SU-DHL-6 (cell line): ENCODE data around the gene PGLYRP3.

Source experiments
- H2AFZ ChIP-seq: fragments of 200-600 bp; sonication (generic); 2 replicates; pipeline ENCODE4 v1.6.1; 2014; ENCODE audit warnings: low read depth, mild to moderate bottlenecking, moderate library complexity, mixed read lengths, antibody characterized with exemption, low read length; ENCODE audit not compliant: severe bottlenecking
- H3F3A ChIP-seq: fragments of 200-600 bp; shearing (Covaris generic); 2 replicates; pipeline ENCODE4 v1.6.0; 2016; ENCODE audit warnings: antibody characterized with exemption, mild to moderate bottlenecking; ENCODE audit not compliant: insufficient read depth
- H3K27ac ChIP-seq: fragments of 200-600 bp; sonication (generic); 2 replicates; pipeline ENCODE4 v1.5.1; 2016; ENCODE audit warnings: low read depth, mild to moderate bottlenecking, low read length, moderate library complexity, mixed read lengths
- H3K27me3 ChIP-seq: fragments of 200-600 bp; sonication (generic), shearing (Covaris generic); 2 replicates; pipeline ENCODE4 v1.6.0; 2014; ENCODE audit warnings: mild to moderate bottlenecking, low read length
- H3K36me3 ChIP-seq: fragments of 200-600 bp; sonication (generic); 2 replicates; pipeline ENCODE4 v1.6.1; 2014; ENCODE audit warnings: mild to moderate bottlenecking, low read length, mixed read lengths
- H3K4me2 ChIP-seq: fragments of 300-600, 200-600 bp; shearing (Covaris generic), sonication (generic); 2 replicates; pipeline ENCODE4 v1.6.0; 2014; ENCODE audit warnings: low read length, low read depth, mild to moderate bottlenecking; ENCODE audit not compliant: poor library complexity, severe bottlenecking
- H3K4me3 ChIP-seq: fragments of 200-600 bp; sonication (generic); 2 replicates; pipeline ENCODE4 v1.5.1; 2014; ENCODE audit warnings: antibody characterized with exemption, low read length, mild to moderate bottlenecking, mixed read lengths; ENCODE audit not compliant: insufficient read depth, poor library complexity, severe bottlenecking
- H3K79me2 ChIP-seq: fragments of 200-600 bp; sonication (generic); 2 replicates; pipeline ENCODE4 v1.6.1; 2014; ENCODE audit warnings: mild to moderate bottlenecking, low read length, moderate library complexity; ENCODE audit not compliant: insufficient read depth
- H3K9ac ChIP-seq: fragments of 200-600 bp; sonication (generic); 2 replicates; pipeline ENCODE4 v1.7.0; 2014; ENCODE audit warnings: mild to moderate bottlenecking, low read length
- H3K9me2 ChIP-seq: fragments of 200-600 bp; sonication (generic); replicated peaks from 2 replicates; pipeline ENCODE4 v1.6.1; 2014; ENCODE audit warnings: low read length; ENCODE audit not compliant: insufficient read depth
- H3K9me3 ChIP-seq: fragments of 200-600 bp; sonication (generic); 2 replicates; pipeline ENCODE4 v1.6.1; 2014; ENCODE audit warnings: low read length, mixed read lengths; ENCODE audit not compliant: insufficient read depth
- H4K20me1 ChIP-seq: fragments of 200-600 bp; sonication (generic); 2 replicates; pipeline ENCODE4 v1.6.1; 2014; ENCODE audit warnings: low read depth, mild to moderate bottlenecking, antibody characterized with exemption, low read length, moderate library complexity, mixed read lengths
- EZH2phosphoT487 ChIP-seq: fragments of 200-600 bp; sonication (generic), shearing (Covaris generic); conservative IDR thresholded peaks from 2 replicates; pipeline ENCODE4 v1.6.1; 2018; ENCODE audit warnings: mild to moderate bottlenecking, antibody characterized with exemption, low read length, moderate library complexity, mixed read lengths
- TF ChIP-seq, protein P1 (sequence below): fragments of 200-600 bp; sonication (generic); IDR thresholded peaks from one replicate; pipeline ENCODE4 v1.5.1; 2017; ENCODE audit warnings: antibody characterized with exemption, mild to moderate bottlenecking, low read length, moderate library complexity; ENCODE audit not compliant: insufficient read depth, poor library complexity, severe bottlenecking

Gene PGLYRP3

DNA sequence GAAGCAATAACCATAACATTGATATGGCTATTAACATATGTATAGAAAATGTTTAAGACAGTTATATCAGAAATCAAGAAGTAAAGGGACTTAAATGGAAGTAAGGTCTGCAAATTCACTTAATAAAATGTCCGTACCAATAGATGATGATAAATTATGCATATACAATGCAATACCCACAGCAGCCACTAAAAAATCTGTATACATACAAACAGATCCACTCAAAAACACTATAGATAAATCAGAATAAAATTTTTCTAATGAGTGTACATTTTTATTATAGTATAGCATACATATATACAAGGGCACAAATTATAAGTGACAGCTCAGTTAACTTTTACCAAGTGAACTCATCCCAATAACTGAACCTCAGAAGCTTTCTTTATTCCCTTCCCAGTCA, 47.3 kb downstream of the PGLYRP3 start:
- Histone ChIP-seq H3K79me2 (no peaks in the 10 kb centered on the region), H3K4me2 (no peak overlapping the region), H3K4me3 (no peak overlapping the region), H3K9me2 (no peaks in the 10 kb centered on the region), H3F3A (no peaks in the 10 kb centered on the region), H3K27ac (no peak overlapping the region), H2AFZ (no peak overlapping the region), H3K36me3 (no peaks in the 10 kb centered on the region), H4K20me1 (no peaks in the 10 kb centered on the region), H3K9me3 (no peaks in the 10 kb centered on the region), H3K9ac (no peak overlapping the region), H3K27me3 (no peaks in the 10 kb centered on the region)
- TF ChIP-seq EZH2phosphoT487 = no peak
- TF ChIP-seq, protein P1, sequence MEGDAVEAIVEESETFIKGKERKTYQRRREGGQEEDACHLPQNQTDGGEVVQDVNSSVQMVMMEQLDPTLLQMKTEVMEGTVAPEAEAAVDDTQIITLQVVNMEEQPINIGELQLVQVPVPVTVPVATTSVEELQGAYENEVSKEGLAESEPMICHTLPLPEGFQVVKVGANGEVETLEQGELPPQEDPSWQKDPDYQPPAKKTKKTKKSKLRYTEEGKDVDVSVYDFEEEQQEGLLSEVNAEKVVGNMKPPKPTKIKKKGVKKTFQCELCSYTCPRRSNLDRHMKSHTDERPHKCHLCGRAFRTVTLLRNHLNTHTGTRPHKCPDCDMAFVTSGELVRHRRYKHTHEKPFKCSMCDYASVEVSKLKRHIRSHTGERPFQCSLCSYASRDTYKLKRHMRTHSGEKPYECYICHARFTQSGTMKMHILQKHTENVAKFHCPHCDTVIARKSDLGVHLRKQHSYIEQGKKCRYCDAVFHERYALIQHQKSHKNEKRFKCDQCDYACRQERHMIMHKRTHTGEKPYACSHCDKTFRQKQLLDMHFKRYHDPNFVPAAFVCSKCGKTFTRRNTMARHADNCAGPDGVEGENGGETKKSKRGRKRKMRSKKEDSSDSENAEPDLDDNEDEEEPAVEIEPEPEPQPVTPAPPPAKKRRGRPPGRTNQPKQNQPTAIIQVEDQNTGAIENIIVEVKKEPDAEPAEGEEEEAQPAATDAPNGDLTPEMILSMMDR = no peak

DNA sequence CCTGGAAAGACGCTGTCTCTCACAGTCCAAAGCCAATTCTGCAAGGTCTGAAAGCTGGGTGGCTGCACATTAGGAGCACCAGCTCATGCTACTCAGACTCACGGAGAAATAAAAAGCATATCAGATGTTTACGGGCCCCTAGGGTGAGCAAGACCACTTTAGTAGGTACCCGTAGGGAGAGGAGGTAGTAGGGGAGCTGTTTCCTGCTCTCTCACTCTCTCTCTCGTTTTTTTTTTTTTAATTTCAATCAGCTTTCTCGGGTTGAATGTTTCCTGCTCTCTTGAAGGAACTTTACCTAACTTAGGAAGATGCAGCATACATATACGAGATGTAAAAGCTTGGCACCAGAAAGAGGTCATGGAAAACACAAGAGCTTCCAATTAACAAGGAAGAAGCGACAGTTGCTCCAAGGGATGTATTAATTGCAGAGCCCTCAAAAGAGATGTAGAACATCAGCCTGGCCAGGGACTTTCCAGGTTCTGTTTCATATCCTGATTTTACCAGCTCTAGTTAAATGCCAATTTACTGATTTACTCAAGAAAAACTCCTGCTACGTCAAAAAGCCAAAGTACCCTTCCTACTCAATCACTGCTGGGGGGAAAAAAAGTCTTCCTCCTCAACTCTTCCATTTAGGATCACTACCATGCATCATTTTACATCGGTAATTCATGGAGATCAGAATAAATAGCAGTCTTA, 50.1 kb downstream of the PGLYRP3 start:
- Histone ChIP-seq H3K9me3 (no peaks in the 10 kb centered on the region), H4K20me1 (no peaks in the 10 kb centered on the region), H3K9ac (no peak overlapping the region), H2AFZ (no peak overlapping the region), H3K79me2 (no peaks in the 10 kb centered on the region), H3K9me2 (no peaks in the 10 kb centered on the region), H3K36me3 (no peaks in the 10 kb centered on the region), H3K27ac (no peak overlapping the region), H3K4me2 (no peak overlapping the region), H3K27me3 (no peaks in the 10 kb centered on the region), H3F3A (no peaks in the 10 kb centered on the region), H3K4me3 (no peak overlapping the region)
- TF ChIP-seq, protein P1 = no peak
- TF ChIP-seq EZH2phosphoT487 = no peak

DNA sequence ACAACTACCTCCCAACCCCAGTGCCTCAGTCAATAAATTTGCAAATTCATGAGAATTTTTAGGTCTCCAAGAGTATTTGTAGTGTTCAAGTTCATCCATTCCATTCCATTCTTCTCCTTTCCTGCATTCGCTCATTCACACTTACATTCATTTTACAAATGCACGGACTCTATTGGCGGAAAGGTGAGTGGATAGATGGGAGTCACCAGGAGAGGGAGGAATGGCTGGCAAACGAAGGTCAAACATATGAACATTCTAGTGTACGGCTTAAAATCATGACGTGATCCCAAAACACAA, 50.7 kb downstream of the PGLYRP3 start:
- Histone ChIP-seq H3K4me3 (no peak overlapping the region), H2AFZ (no peak overlapping the region), H3K27me3 (no peaks in the 10 kb centered on the region)

More for the DNA sequence above, 50.7 kb downstream of the PGLYRP3 start:
- Histone ChIP-seq H3K9ac (no peak overlapping the region), H3K9me2 (no peaks in the 10 kb centered on the region), H4K20me1 (no peaks in the 10 kb centered on the region), H3K27ac (no peak overlapping the region), H3K79me2 (no peaks in the 10 kb centered on the region), H3K9me3 (no peaks in the 10 kb centered on the region), H3K4me2 (peak overlapping the region; percentile 14), H3K36me3 (no peaks in the 10 kb centered on the region), H3F3A (no peaks in the 10 kb centered on the region)
- TF ChIP-seq, protein P1 = no peak
- TF ChIP-seq EZH2phosphoT487 = no peak
